ENCODE data around the gene RCAN2. TPM values are rescaled to one million over a fixed set of nuclear protein-coding genes. Genes with fewer than 3 reads are reported as not detected.

Gene RCAN2
- total and polyA plus RNA-seq, 9 of the 15 experiments (the other 6 are each of a cell fraction or from before 2014, with no cell fraction given), result 0.04 TPM; not detected in 8

GRCh38 chr6:46331461-46331860, 159.8 kb downstream of the RCAN2 start:
- H3K4me1 ChIP-seq (replicated peaks in 1 of 2; ENCODE audit: control insufficient read depth in 2 of 2, insufficient read depth in 2 of 2, low read length in 2 of 2), result no peaks in the 10 kb centered on the region
- H3K79me2 ChIP-seq (ENCODE audit: control insufficient read depth, insufficient read depth, low read length), result no peaks in the 10 kb centered on the region
- ChIA-PET POLR2A (no interaction called here), CTCF (ENCODE audit: low intra/inter-chr PET ratio) (no interaction called here)
- no peak for TF ChIP-seq USF1 (CRISPR knock-in tag; IDR thresholded peaks at IDR 0.05)
- no peaks in the 10 kb centered on the region for H3K36me3 ChIP-seq (ENCODE audit: control insufficient read depth, insufficient read depth, low read length)
- H3K4me2 ChIP-seq (ENCODE audit: insufficient read depth, low read length), result no peak overlapping the region
- no peak overlapping the region for H3K27ac ChIP-seq (ENCODE audit: extremely low read depth, low read depth, low read length)
- no peak for ATAC-seq
- in situ Hi-C loops (cut with MboI) (no loop called here), intact Hi-C loops (cut with micrococcal nuclease) (no loop called here)
- no peak overlapping the region for H2AFZ ChIP-seq (ENCODE audit: low read depth, low read length)
- no TSS peak for BruUV-seq (replicated peaks)
- no peaks in the 10 kb centered on the region for H3K9me1 ChIP-seq (ENCODE audit: control insufficient read depth, insufficient read depth, low read length)
- no peaks in the 10 kb centered on the region for H3K27me3 ChIP-seq (ENCODE audit: control insufficient read depth in 2 of 2, insufficient read depth in 2 of 2, low read length in 2 of 2)
- FAIRE-seq, result no peak
- no peak overlapping the region for H3K4me3 ChIP-seq
- H3K9ac ChIP-seq (ENCODE audit: insufficient read depth in 1 of 2, low read depth in 2 of 2, low read length in 2 of 2), result no peak overlapping the region
- H3K9me3 ChIP-seq (replicated peaks; ENCODE audit: control insufficient read depth, insufficient read depth, low read depth, low read length), result no peaks in the 10 kb centered on the region
- H4K20me1 ChIP-seq (replicated peaks; ENCODE audit: control insufficient read depth, insufficient read depth, low read length), result no peaks in the 10 kb centered on the region
- DNase-seq (ENCODE audit: extremely low read depth in 1 of 4, low spot score in 3 of 4), result no peak

GRCh38 chr6:46329568-46329967, 161.7 kb downstream of the RCAN2 start:
- no peak for FAIRE-seq

More at GRCh38 chr6:46329568-46329967, 161.7 kb downstream of the RCAN2 start:
- no peak overlapping the region for H3K9ac ChIP-seq (ENCODE audit: insufficient read depth in 1 of 2, low read depth in 2 of 2, low read length in 2 of 2)
- H3K27ac ChIP-seq (ENCODE audit: extremely low read depth, low read depth, low read length), result no peak overlapping the region
- no TSS peak for BruUV-seq (replicated peaks)
- H3K9me1 ChIP-seq (ENCODE audit: control insufficient read depth, insufficient read depth, low read length), result no peaks in the 10 kb centered on the region
- H3K79me2 ChIP-seq (ENCODE audit: control insufficient read depth, insufficient read depth, low read length), result no peaks in the 10 kb centered on the region
- no peak for DNase-seq (ENCODE audit: extremely low read depth in 1 of 4, low spot score in 3 of 4)
- intact Hi-C loops (cut with micrococcal nuclease) (no loop called here), in situ Hi-C loops (cut with MboI) (no loop called here)
- no peak overlapping the region for H3K4me2 ChIP-seq (ENCODE audit: insufficient read depth, low read length)
- H3K27me3 ChIP-seq (ENCODE audit: control insufficient read depth in 2 of 2, insufficient read depth in 2 of 2, low read length in 2 of 2), result no peaks in the 10 kb centered on the region
- no peak for TF ChIP-seq ELK3 (CRISPR knock-in tag; IDR thresholded peaks at IDR 0.05)
- CTCF ChIA-PET (ENCODE audit: low intra/inter-chr PET ratio), result no interaction called here
- no peak overlapping the region for H3K4me3 ChIP-seq
- no peak overlapping the region for H2AFZ ChIP-seq (ENCODE audit: low read depth, low read length)
- no peaks in the 10 kb centered on the region for H3K36me3 ChIP-seq (ENCODE audit: control insufficient read depth, insufficient read depth, low read length)
- no peak for ATAC-seq
- H3K4me1 ChIP-seq (replicated peaks in 1 of 2; ENCODE audit: control insufficient read depth in 2 of 2, insufficient read depth in 2 of 2, low read length in 2 of 2), result peaks cover 0 to 3% of the 10 kb centered on the region in 2 experiments; a peak in 1 of 5 replicates
- POLR2A ChIA-PET, result interaction anchor here (0.5 kb wide), 1 partner anchor 20 kb away, joined by 3 read pairs; no protein-coding TSS in a partner anchor
- no peaks in the 10 kb centered on the region for H4K20me1 ChIP-seq (replicated peaks; ENCODE audit: control insufficient read depth, insufficient read depth, low read length)
- WGBS (ENCODE audit: insufficient coverage, low coverage, missing lambda C conversion rate), result 0% methylated on average over 2 of the region's 2 CpGs
- H3K9me3 ChIP-seq (replicated peaks; ENCODE audit: control insufficient read depth, insufficient read depth, low read depth, low read length), result no peaks in the 10 kb centered on the region

All from K562 (cell line).